Sciatic nerve (tissue), 2 donors: ENCODE measurements around the gene UGT1A7. TPM values are rescaled to one million over a fixed set of nuclear protein-coding genes. Genes with fewer than 3 reads are reported as not detected.
"Not testable (repeated sequence)": the region's sequence is repeated elsewhere in the genome, so short reads cannot be mapped to it uniquely, and the experiment has no call there.

Experiments
- ATAC-seq: fragments of 200-7000 bp; cut with Tn5 transposase; one replicate; pipeline ENCODE4 v1.9.1; 2020; ENCODE audit warnings: mild to moderate bottlenecking, moderate library complexity
- DNase-seq: peaks from one replicate; pipeline ENCODE4 v3.0.0-alpha.2; 2020; ENCODE audit warnings: low spot score
- intact Hi-C: fragments of 100-400 bp; cut with DNase I; formaldehyde crosslinking; loops from one replicate; pipeline ENCODE4 v1.14.2; 2022
- total RNA-seq: library from RNA; stranded (reverse); fragmentation: NEBNext Ultra II Directional; extraction: Animal tissue kit (Norgen Biotek cat#: 25700); gene quantifications from one replicate; pipeline ENCODE4 v1.2.1, GENCODE V29; 2021
- donor health status: DM: no; HTN: no; CAD: no.
- donor health status: DM: no; HTN: no; CAD: no.

The UGT1A7 gene
- total RNA-seq, 1 donor from 2014 or later = not detected

DNA sequence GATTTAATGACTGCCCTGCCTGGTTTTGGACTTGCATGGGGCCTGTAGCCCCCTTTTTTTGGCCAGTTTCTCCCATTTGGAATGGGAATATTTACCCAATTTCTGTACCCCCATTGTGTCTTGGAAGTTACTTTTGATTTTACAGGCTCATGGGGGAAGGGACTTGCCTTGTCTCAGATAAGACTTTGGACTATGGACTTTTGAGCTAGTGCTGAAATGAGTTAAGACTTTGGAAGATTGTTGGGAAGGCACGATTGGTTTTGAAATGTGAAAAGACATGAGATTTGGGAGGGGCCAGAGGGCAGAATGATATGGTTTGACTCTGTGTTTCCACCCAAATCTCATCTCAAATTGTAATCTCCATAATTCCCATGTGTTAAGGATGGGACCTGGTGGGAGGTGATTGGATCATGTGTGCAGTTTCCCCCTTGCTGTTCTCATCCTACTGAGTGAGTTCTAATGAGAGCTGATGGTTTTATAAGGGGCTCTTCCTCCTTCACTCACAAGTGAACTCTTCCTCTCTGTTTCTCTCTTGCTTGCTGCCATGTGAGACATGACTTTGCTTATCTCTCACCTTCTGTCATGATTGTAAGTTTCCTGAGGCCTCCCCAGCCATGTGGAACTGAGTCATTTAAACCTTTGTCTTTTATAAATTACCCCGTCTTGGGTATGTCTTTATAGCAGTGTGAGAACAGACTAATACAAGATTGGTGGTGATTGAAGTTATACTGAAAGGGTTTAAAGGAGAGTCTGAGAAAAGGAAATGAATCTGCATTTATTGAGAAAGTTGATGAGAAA lies 69.7 kb downstream of the UGT1A7 start:
- ATAC-seq, intact Hi-C loops, DNase-seq: not testable (repeated sequence)

DNA sequence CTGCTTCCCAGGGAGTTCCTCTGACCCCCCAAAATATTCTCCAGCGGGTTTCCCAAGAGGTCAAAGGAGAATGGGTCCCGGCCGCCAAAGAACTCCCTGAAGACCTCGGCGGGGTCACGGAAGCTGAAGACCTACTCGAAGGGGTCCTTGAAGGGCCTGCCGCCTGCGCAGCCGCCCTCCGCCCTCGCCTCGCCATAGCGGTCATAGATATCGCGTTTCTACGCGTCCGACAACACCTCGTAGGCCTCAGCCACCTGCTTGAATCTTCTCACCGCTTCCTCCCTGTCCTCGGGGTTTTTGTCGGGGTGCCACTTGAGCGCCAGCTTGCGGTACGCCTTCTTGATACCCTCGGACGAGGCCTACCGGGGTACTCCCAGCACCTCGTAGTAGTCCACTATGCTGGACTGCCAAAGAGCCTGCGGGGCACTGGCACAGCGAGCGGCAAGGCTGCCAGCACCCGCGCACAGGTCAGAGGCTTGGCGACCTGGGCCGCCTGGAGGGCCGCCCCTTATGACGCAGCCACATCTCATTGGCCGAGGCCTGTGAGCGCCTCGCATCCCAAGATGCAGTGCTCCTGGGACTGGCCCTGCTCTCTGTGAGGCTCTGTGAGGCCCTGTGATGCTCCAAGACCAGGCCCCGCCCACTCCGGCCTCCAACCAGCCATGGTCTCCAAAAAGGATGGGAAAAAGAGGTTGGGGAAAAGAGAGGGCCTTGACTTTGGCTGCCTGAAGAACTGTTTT lies 73.3 kb downstream of the UGT1A7 start:
- intact Hi-C loops = no loop called here
- no peak for ATAC-seq
- no peak for DNase-seq

DNA sequence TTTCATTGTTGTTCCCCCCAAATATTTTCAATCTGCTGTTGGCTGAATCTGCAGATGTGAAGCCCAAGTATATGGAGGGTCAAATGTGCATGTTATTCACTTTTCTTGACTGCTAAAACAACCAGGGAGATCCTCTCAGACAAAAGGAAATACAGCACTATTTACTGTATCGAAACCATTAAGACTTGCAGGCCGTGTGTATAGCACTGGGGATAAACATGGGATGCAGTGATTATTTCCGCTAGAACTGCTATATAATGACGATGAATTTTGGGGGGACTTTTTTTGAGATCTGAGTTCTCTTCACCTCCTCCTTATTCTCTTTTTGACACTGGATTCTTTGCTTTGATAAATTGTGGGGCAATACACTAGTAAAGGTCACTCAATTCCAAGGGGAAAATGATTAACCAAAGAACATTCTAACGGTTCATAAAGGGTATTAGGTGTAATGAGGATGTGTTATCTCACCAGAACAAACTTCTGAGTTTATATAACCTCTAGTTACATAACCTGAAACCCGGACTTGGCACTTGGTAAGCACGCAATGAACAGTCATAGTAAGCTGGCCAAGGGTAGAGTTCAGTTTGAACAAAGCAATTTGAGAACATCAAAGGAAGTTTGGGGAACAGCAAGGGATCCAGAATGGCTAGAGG lies 74.9 kb downstream of the UGT1A7 start:
- DNase-seq (no peak), ATAC-seq (no peak)
- intact Hi-C loops = no loop called here

DNA sequence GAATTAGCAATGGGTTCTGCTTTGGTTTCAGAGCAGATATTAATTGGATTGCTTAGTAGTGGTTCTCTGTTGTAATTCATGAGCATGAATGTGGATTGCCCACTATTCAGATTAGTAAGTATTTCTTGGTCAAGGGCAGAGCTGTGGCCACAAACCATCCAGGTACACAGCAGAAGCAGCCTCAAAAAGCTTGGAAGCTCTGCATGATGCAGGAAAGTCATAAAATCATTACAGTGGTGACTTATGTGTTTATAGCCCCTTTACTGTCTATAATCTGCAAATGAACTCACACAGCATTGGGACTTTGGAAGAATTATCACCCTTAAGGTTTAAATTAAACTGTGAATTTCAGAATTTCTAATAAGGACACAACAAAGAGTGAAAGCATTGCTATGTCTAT lies 76.4 kb downstream of the UGT1A7 start:
- DNase-seq (no peak), ATAC-seq (no peak)
- intact Hi-C loops = no loop called here

DNA sequence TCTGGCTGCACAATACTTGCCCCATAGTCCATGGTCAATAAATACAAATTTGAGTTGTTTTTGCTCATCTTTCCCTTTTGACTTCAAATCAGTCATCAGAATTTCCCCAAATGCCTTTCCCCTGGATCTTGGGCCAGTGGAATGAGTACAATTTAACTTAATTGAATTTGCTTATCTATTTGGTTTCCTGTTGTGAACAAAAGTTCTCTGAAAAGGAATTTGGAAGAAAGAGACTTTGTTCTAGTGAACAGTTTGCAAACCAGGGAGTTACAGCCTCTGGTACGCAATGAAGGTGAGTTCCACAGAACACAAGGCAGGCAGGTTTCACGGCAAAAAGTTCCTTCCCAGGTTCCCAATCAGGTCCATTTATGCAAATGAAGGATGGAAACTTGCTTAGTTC lies 77.1 kb downstream of the UGT1A7 start:
- intact Hi-C loops = no loop called here
- DNase-seq (no peak), ATAC-seq (no peak)

DNA sequence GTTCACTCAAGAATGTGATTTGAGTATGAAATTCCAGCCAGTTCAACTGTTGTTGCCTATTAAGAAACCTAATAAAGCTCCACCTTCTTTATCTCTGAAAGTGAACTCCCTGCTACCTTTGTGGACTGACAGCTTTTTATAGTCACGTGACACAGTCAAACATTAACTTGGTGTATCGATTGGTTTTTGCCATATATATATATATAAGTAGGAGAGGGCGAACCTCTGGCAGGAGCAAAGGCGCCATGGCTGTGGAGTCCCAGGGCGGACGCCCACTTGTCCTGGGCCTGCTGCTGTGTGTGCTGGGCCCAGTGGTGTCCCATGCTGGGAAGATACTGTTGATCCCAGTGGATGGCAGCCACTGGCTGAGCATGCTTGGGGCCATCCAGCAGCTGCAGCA lies 78.3 kb downstream of the UGT1A7 start, which contains the start of gene UGT1A1:
TSS of gene UGT1A1 (plus strand) at position 228 of the 400 bp plus-strand sequence. CDS start at position 246, 18 bp downstream.
- no peak for DNase-seq
- ATAC-seq = no peak
- intact Hi-C loops = no loop called here

DNA sequence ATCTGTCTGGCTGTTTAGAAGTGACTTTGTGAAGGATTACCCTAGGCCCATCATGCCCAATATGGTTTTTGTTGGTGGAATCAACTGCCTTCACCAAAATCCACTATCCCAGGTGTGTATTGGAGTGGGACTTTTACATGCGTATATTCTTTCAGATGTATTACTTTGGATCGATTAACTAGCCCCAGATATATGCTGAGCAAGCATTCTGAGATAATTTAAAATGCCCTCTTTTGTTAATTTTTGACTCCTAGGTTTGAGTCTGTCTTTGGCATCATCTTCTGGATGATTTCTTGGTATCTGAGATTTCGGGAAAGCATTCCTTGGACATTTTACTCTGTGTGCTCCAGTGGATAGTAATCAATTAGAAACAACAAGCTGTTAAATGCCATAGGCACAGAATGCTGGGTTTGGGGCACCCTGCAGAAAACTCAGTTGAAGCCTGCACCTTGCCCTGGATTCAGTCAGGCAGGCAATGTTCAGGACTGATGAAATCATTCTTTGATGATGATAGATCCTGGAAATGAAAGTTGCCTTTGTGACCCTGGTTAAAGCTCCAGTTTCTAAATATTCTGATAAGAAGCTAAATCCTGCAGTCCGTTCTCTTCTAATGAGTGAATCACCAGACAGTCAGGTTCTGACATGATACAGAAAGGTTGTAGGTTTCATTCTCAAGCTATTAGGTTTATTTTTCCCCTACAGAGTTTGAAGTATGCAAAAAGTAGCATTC lies 79.5 kb downstream of the UGT1A7 start:
- DNase-seq (no peak), ATAC-seq (no peak)
- intact Hi-C loops = no loop called here

DNA sequence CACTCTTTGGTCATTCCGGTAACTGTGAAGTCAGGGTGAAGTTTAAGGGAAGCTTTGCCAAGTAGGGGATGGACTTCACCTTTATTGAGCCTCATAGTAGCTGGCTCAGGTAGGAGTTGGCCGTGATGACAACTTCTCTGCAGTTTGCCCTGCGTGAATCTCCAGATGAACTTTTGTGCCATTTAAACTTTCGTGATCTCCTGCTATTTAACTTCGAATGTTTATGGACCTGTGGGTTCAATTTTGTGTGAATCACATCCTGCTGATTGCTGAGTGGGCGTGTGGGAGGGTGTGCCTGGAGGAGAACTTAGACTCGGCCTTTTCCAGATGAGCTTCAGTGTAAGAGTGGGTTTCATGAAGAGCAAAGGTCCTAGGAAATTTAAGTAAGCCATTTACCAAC lies 82.6 kb downstream of the UGT1A7 start:
- DNase-seq = no peak
- intact Hi-C loops = no loop called here
- ATAC-seq = no peak

DNA sequence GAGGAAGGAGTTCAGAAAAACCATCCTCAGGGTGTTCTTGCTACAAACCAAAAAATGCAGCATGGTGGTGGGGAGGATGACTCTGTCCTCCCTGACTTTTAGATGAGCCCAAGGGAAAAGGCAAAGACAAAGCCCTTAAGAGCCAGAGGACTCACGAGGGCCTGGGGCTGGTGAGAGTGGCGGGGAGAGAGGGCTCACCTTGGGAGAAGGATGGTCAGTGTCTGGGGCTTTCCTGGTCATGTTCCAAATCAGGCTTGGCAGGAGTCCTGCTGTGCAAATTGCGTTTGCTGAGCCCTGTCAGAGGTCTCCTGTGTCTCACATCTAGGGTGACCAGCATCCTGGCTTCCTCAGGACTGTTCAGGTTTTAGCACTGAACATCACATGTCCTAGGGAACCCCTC lies 83.1 kb downstream of the UGT1A7 start:
- DNase-seq (no peak), ATAC-seq (no peak)
- intact Hi-C loops = no loop called here

DNA sequence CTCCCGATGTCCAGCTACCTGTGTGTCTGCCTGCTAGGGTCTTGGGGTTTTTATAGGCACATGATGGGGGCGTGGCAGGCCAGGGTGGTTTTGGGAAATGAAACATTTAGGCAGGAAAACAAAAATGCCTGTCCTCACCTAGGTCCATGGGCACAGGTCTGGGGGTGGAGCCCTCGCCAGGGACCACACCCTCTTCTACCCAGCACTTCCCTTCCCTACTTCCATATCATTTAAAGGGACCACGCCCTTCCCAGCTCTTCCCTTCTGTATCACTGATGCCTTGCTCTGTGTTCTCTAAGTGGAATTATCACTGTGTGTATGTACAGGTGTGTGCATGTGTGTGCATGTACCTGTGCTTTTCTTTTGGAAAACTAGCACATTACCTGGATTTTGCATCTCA lies 84.7 kb downstream of the UGT1A7 start:
- DNase-seq (no peak), ATAC-seq (no peak)
- intact Hi-C loops = no loop called here

DNA sequence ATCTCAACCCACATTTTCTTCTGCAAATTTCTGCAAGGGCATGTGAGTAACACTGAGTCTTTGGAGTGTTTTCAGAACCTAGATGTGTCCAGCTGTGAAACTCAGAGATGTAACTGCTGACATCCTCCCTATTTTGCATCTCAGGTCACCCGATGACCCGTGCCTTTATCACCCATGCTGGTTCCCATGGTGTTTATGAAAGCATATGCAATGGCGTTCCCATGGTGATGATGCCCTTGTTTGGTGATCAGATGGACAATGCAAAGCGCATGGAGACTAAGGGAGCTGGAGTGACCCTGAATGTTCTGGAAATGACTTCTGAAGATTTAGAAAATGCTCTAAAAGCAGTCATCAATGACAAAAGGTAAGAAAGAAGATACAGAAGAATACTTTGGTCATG lies 86.4 kb downstream of the UGT1A7 start:
- DNase-seq (no peak), ATAC-seq (no peak)
- intact Hi-C loops = no loop called here

DNA sequence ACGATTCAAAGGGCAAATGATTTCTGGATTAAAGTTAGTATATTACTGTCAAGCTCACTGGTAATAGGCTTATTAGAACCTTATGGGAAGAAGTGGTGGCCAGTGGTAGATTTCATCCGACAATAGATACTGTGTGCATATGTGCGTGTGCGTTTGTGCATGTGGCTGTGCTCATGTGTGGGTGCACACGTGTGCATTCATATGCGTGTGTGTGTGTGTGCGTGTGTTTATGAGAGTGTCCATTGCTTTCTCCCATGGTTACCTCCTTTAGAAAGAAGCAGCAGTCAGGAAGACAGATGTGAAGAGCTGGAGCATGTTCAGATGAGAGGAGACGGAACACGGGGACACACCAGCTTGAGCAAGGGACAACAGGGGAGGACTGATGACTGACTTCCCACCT lies 87.6 kb downstream of the UGT1A7 start:
- ATAC-seq (no peak), DNase-seq (no peak)
- intact Hi-C loops = no loop called here

DNA sequence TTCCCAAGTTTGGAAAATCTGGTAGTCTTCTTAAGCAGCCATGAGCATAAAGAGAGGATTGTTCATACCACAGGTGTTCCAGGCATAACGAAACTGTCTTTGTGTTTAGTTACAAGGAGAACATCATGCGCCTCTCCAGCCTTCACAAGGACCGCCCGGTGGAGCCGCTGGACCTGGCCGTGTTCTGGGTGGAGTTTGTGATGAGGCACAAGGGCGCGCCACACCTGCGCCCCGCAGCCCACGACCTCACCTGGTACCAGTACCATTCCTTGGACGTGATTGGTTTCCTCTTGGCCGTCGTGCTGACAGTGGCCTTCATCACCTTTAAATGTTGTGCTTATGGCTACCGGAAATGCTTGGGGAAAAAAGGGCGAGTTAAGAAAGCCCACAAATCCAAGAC lies 90.5 kb downstream of the UGT1A7 start:
- ATAC-seq (no peak), DNase-seq (no peak)
- intact Hi-C loops = no loop called here

DNA sequence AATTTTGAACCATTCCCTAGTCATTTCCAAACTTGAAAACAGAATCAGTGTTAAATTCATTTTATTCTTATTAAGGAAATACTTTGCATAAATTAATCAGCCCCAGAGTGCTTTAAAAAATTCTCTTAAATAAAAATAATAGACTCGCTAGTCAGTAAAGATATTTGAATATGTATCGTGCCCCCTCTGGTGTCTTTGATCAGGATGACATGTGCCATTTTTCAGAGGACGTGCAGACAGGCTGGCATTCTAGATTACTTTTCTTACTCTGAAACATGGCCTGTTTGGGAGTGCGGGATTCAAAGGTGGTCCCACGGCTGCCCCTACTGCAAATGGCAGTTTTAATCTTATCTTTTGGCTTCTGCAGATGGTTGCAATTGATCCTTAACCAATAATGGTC lies 90.9 kb downstream of the UGT1A7 start:
- DNase-seq (no peak), ATAC-seq (no peak)
- intact Hi-C loops = no loop called here

DNA sequence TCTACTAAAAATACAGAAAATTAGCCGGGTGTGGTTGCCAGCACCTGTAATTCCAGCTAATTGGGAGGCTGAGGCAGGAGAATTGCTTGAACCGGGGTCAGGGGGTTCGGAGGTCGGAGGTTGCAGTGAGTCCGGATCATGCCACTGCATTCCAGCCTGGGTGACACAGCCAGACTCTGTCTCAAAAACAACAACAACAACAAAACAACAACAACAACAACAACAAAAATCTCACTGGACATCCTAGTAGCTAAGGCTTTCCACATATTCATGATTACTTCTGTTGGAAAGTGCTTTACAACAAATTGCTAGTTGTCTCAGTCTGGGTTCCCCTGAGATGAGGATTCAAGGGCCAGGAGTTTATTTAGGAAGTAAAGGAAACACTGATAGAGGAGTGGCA lies 92.2 kb downstream of the UGT1A7 start:
- intact Hi-C loops = no loop called here
- DNase-seq (no peak), ATAC-seq (no peak)

DNA sequence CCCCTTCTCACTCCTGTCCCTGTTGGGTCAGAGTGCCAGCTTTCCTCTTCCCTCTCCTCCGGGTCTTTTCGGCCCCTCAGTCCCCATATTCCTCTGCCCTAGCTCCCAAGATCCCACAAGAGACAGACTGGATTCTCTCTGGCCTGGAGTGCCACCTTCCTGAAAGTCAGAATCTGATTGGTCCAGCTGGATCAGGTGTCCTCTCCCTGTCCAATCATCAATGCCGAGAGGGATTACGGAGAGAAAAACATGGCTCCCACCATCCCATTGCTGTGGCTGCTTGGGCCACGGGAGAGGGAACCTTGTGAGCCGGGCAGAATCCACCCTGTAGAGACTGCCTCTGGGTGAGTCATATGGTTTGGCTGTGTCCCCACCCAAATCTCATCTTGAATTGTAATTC lies 93.7 kb downstream of the UGT1A7 start:
- ATAC-seq (no peak), DNase-seq (no peak)
- intact Hi-C loops = no loop called here

DNA sequence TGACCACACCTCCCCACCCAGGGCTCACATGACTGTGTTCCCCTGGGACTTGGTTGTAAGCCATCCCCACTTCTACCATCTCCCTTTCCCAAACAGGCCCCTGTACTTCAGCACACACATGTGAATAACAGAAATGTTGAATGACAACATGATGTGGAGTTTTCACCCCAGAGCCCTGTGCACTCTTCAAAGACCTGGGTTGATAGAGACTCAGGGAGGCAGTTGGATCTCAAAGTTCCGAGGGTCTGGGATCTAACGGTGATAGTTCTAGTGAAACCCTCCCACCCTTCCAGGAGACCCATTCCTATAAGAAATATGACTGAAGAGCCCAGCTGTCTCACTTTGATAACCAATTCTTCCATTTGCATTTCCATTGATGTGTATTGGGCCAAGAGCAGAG lies 96.3 kb downstream of the UGT1A7 start, which contains the start of gene MROH2A:
TSS of gene MROH2A (plus strand) at position 301 of the 400 bp plus-strand sequence. CDS start 1,029 bp downstream, outside the sequence.
- DNase-seq = no peak
- no peak for ATAC-seq
- intact Hi-C loops = no loop called here

DNA sequence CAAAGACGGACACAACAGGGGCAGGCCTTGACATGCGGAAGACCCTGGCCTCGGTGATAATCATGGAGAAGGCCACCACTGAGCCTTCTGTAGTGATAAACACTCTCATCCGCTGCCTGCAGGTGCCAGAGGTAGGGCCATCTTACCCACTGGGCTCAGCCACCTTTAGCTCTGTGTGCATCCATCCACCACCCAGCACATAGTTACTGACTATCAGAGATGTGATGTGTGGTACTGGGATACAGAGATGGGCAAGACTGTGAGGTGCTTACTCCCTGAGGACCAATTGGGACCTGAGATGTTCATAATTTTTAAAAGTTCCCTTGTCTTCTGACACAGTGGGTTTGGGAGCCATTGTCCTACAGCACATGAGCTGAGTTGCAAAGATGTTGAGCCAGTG lies 98.0 kb downstream of the UGT1A7 start:
- ATAC-seq = no peak
- intact Hi-C loops = no loop called here
- no peak for DNase-seq

DNA sequence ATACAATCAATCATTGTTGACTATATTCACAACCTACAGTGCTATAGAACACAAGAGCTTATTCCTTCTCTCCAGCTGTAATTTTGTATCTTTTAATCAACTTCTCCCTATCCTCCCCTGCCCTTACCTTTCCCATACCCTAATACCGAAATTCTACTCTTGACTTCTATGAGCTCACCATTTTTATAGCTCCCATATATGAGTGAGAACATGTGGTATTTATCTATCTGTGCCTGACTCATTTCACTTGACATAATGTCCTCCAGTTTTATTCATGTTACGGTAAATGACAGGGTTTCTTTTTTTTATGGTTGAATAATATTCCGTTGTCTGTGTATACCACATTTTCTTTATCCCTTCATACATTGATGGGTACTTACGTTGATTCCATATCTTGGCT lies 99.1 kb downstream of the UGT1A7 start:
- no peak for DNase-seq
- no peak for ATAC-seq
- intact Hi-C loops = no loop called here
